Measurements from ENCODE around the gene CD52.

DNA sequence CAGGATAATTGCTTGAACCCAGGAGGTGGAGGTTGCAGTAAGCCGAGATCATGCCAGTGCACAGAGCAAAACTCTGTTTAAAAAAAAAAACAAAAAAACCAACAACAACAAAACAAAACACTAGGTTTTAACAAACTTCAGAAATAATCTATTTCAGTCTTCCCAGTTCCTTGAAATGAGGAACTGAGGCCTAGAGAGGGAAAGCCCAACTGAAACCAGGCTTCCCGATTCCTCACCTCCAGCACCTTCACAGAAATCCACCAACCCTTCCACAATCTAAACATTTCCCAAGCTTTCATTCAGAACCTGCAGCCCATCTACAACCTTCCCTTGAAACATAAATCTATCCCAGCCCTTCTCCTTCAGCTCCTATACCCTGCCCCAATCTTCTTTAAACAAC lies 612 bp upstream of the CD52 start:
- TF ChIP-seq, protein P1, sequence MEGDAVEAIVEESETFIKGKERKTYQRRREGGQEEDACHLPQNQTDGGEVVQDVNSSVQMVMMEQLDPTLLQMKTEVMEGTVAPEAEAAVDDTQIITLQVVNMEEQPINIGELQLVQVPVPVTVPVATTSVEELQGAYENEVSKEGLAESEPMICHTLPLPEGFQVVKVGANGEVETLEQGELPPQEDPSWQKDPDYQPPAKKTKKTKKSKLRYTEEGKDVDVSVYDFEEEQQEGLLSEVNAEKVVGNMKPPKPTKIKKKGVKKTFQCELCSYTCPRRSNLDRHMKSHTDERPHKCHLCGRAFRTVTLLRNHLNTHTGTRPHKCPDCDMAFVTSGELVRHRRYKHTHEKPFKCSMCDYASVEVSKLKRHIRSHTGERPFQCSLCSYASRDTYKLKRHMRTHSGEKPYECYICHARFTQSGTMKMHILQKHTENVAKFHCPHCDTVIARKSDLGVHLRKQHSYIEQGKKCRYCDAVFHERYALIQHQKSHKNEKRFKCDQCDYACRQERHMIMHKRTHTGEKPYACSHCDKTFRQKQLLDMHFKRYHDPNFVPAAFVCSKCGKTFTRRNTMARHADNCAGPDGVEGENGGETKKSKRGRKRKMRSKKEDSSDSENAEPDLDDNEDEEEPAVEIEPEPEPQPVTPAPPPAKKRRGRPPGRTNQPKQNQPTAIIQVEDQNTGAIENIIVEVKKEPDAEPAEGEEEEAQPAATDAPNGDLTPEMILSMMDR (IDR thresholded peaks at IDR 0.05): no peak
- TF ChIP-seq POLR2AphosphoS5 (IDR thresholded peaks at IDR 0.05) (no peak), POLR2A (IDR thresholded peaks at IDR 0.05) (no peak)

All from gastroesophageal sphincter (tissue), 3 donors.